OCI-LY3 (cell line): ENCODE data around the gene PPFIBP2.

ENCODE experiments used
- CTCF ChIP-seq: fragments of 200-600, 300-600 bp; sonication (generic); IDR thresholded peaks from 2 replicates; pipeline ENCODE4 v1.5.1; 2014; ENCODE audit warnings: antibody characterized with exemption, low read length, low read depth
- EZH2phosphoT487 ChIP-seq: fragments of 200-600 bp; shearing (Covaris generic); IDR thresholded peaks from 2 replicates; pipeline ENCODE4 v1.6.1; 2018; ENCODE audit warnings: antibody characterized with exemption, mixed run types, low read depth

GRCh38 chr11:7573558-7574296, 59.9 kb downstream of the PPFIBP2 start:
- TF ChIP-seq EZH2phosphoT487 (no peak), CTCF (no peak)
